HL-60 (cell line): ENCODE data around the gene HABP2.

Experiments
- CTCF ChIP-seq: IDR thresholded peaks from one replicate; pipeline ENCODE4 v1.5.1; 2011; ENCODE audit warnings: low read length, control low read depth, inconsistent platforms; ENCODE audit not compliant: insufficient read depth
- GABPA ChIP-seq: IDR thresholded peaks from 2 replicates; pipeline ENCODE4 v1.6.1; 2012; ENCODE audit warnings: low read depth
- POLR2AphosphoS5 ChIP-seq: IDR thresholded peaks from 2 replicates; pipeline ENCODE4 v1.6.1; 2012; ENCODE audit warnings: low read depth
- REST ChIP-seq: IDR thresholded peaks from 2 replicates; pipeline ENCODE4 v1.6.1; 2012; ENCODE audit warnings: low read depth; ENCODE audit not compliant: insufficient replicate concordance
- SPI1 ChIP-seq: IDR thresholded peaks from 2 replicates; pipeline ENCODE4 v1.6.1; 2012; ENCODE audit warnings: low read depth, mild to moderate bottlenecking, borderline replicate concordance

- TF ChIP-seq CTCF (no peak), POLR2AphosphoS5 (no peak), GABPA (no peak), REST (no peak), SPI1 (no peak)
Observed at GRCh38 chr10:113581092-113581491, 28.2 kb downstream of the HABP2 start.
